Sigmoid colon (tissue), 3 donors: ENCODE measurements around the gene RABGAP1.

Experiments
- POLR2A ChIP-seq, 2 donors: fragments of 450-650 bp; IDR thresholded peaks; one replicate each; pipeline ENCODE4 v1.6.1; 2016; ENCODE audit warnings: antibody characterized with exemption in 2 of 2, mild to moderate bottlenecking in 2 of 2, moderate library complexity in 2 of 2
- TF ChIP-seq, protein P1 (sequence below), 4 experiments: fragments of 450-650 bp in 3 of 4; fragments of 200-600 bp in 1 of 4; IDR thresholded peaks; one replicate each; pipeline ENCODE4 v1.5.1; 2016 to 2019; ENCODE audit warnings: antibody characterized with exemption in 4 of 4, mild to moderate bottlenecking in 3 of 4, moderate library complexity in 2 of 4

DNA sequence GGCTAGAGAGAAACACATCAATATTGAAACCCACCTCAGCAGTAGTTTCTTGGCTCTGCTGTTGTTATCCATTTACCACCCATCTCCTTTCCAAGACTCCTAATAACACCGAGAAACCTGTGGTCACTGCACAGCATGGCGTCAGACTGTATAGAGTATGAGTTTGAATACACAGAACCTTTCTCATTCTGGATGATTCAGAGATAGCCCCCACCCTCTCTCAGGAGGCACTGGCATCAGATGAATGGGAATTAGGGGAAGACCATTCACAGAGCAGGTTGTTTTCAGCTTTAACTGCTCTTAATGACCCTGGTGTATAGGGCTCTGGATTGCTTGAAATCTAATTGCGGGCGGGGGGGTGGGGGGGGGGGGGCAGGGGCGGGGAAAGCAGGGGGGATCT, 179.3 kb downstream of the RABGAP1 start:
- TF ChIP-seq, protein P1, sequence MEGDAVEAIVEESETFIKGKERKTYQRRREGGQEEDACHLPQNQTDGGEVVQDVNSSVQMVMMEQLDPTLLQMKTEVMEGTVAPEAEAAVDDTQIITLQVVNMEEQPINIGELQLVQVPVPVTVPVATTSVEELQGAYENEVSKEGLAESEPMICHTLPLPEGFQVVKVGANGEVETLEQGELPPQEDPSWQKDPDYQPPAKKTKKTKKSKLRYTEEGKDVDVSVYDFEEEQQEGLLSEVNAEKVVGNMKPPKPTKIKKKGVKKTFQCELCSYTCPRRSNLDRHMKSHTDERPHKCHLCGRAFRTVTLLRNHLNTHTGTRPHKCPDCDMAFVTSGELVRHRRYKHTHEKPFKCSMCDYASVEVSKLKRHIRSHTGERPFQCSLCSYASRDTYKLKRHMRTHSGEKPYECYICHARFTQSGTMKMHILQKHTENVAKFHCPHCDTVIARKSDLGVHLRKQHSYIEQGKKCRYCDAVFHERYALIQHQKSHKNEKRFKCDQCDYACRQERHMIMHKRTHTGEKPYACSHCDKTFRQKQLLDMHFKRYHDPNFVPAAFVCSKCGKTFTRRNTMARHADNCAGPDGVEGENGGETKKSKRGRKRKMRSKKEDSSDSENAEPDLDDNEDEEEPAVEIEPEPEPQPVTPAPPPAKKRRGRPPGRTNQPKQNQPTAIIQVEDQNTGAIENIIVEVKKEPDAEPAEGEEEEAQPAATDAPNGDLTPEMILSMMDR (IDR thresholded peaks at IDR 0.05) = no peak
- TF ChIP-seq POLR2A (IDR thresholded peaks at IDR 0.05) = no peak
